SK-N-SH treated with all-trans-retinoic acid at 6 μM for 48 hours (cell line): ENCODE measurements around the gene FAAP100.

Experiments used
- ATAC-seq: fragments of 200-7000 bp; cut with Tn5 transposase; 3 replicates; pipeline ENCODE4 v1.9.1; 2020; ENCODE audit warnings: mild to moderate bottlenecking, moderate library complexity
- ARNTL ChIP-seq: fragments of 450-650 bp; formaldehyde crosslinking; IDR thresholded peaks from 2 replicates; pipeline ENCODE4 v1.5.0; 2020; ENCODE audit warnings: low read depth, mild to moderate bottlenecking, moderate library complexity, borderline replicate concordance
- BACH2 ChIP-seq: fragments of 250-450 bp; sonication (Bioruptor Pico); IDR thresholded peaks from 2 replicates; pipeline ENCODE4 v1.9.0; 2021; ENCODE audit warnings: mild to moderate bottlenecking, borderline replicate concordance
- CSDC2 ChIP-seq: fragments of 250-450 bp; sonication (Bioruptor Pico); IDR thresholded peaks from 2 replicates; pipeline ENCODE4 v1.5.0; 2020; ENCODE audit warnings: mild to moderate bottlenecking, moderate library complexity
- ESRRG ChIP-seq: fragments of 250-450 bp; sonication (Bioruptor Pico); IDR thresholded peaks from 2 replicates; pipeline ENCODE4 v1.6.1; 2021; ENCODE audit warnings: mild to moderate bottlenecking
- GLIS3 ChIP-seq: fragments of 250-450 bp; sonication (Bioruptor Pico); IDR thresholded peaks from 2 replicates; pipeline ENCODE4 v1.5.0; 2020; ENCODE audit warnings: mild to moderate bottlenecking, moderate library complexity
- ISL1 ChIP-seq: fragments of 250-450 bp; sonication (Bioruptor Pico); IDR thresholded peaks from 2 replicates; pipeline ENCODE4 v2.1.2; 2022; ENCODE audit warnings: mild to moderate bottlenecking, moderate library complexity
- OSR1 ChIP-seq: fragments of 250-450 bp; sonication (Bioruptor Pico); IDR thresholded peaks from 2 replicates; pipeline ENCODE4 v1.8.0; 2022; ENCODE audit warnings: moderate library complexity, mild to moderate bottlenecking, inconsistent platforms
- RARB ChIP-seq: fragments of 250-450 bp; sonication (Bioruptor Pico); IDR thresholded peaks from 2 replicates; pipeline ENCODE4 v1.8.0; 2021; ENCODE audit warnings: mild to moderate bottlenecking, moderate library complexity
- SNAI2 ChIP-seq: fragments of 250-450 bp; sonication (Bioruptor Pico); IDR thresholded peaks from 2 replicates; pipeline ENCODE4 v1.5.0; 2020; ENCODE audit warnings: mild to moderate bottlenecking, moderate library complexity
- TCF4 ChIP-seq: fragments of 250-450 bp; sonication (Bioruptor Pico); IDR thresholded peaks from 2 replicates; pipeline ENCODE4 v1.8.0; 2021; ENCODE audit warnings: mild to moderate bottlenecking, moderate library complexity, borderline replicate concordance
- TOX ChIP-seq: fragments of 250-450 bp; sonication (Bioruptor Pico); IDR thresholded peaks from 2 replicates; pipeline ENCODE4 v1.8.0; 2021; ENCODE audit warnings: mild to moderate bottlenecking, moderate library complexity, borderline replicate concordance
- ZC3H10 ChIP-seq: fragments of 250-450 bp; sonication (Bioruptor Pico); IDR thresholded peaks from 2 replicates; pipeline ENCODE4 v1.5.1; 2021; ENCODE audit warnings: mild to moderate bottlenecking, moderate library complexity
- ZFP3 ChIP-seq: fragments of 250-450 bp; sonication (Bioruptor Pico); IDR thresholded peaks from 2 replicates; pipeline ENCODE4 v1.5.0; 2020; ENCODE audit warnings: mild to moderate bottlenecking, moderate library complexity
- ZFP30 ChIP-seq: fragments of 450-650 bp; formaldehyde crosslinking; IDR thresholded peaks from 2 replicates; pipeline ENCODE4 v1.5.0; 2022; ENCODE audit warnings: mild to moderate bottlenecking, moderate library complexity
- ZNF565 ChIP-seq: fragments of 450-650 bp; formaldehyde crosslinking; conservative IDR thresholded peaks from 2 replicates; pipeline ENCODE4 v1.5.0; 2020; ENCODE audit warnings: low read depth, mild to moderate bottlenecking, moderate library complexity
- ZNF70 ChIP-seq: fragments of 450-650 bp; formaldehyde crosslinking; IDR thresholded peaks from 2 replicates; pipeline ENCODE4 v1.5.0; 2020; ENCODE audit warnings: mild to moderate bottlenecking, moderate library complexity
- TF ChIP-seq, protein P1 (sequence below): fragments of 250-450 bp; sonication (Bioruptor Pico); IDR thresholded peaks from 2 replicates; pipeline ENCODE4 v1.8.0; 2020; ENCODE audit warnings: mild to moderate bottlenecking, moderate library complexity, borderline replicate concordance
- TF ChIP-seq, protein P2 (sequence below): fragments of 250-450 bp; sonication (Bioruptor Pico); IDR thresholded peaks from 2 replicates; pipeline ENCODE4 v1.5.1; 2021; ENCODE audit warnings: mild to moderate bottlenecking, moderate library complexity
- TF ChIP-seq, protein P3 (sequence below): fragments of 250-450 bp; sonication (Bioruptor Pico); IDR thresholded peaks from 2 replicates; pipeline ENCODE4 v1.8.0; 2021; ENCODE audit warnings: low read depth, mild to moderate bottlenecking, moderate library complexity, borderline replicate concordance
- TF ChIP-seq, protein P4 (sequence below): fragments of 250-450 bp; sonication (Bioruptor Pico); IDR thresholded peaks from 2 replicates; pipeline ENCODE4 v1.5.1; 2020; ENCODE audit warnings: low read depth, mild to moderate bottlenecking, moderate library complexity

The FAAP100 gene

DNA sequence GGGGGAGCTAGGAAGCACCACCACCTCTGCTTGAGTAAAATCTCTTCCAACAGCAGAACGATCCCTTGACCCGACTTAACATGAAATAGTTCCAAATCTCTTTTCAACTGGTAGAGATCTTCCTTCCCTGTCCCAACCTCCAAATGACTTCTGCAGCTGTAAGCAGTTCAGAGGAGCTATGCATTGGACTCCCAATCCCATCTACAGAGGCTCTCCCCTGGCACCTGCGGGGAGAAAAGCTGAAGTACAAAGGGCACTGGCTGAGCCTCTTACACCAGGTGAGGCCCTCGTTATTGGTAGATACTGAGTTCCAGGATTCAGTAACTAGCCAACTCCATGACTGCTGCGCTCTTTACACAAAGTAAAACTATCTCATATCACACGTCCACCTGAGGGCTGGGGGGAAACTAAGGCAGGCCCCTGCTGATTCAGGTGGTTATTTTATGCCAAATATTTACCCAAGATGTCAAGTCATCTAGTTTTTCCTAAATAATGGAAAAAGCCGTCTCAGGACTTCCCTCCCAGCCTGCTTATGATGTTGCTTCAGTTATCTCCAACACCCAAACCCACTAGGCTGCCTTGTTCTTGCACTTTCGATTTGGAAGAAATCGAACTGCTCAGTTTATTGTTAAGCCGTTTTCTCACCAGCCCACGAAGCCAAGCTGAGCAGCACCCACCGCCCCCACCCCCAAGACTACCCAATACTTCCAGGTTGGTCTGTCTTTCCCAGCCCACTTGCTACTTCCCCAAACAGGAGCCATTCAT is 42.8 kb downstream of the FAAP100 start:
- no peak for ATAC-seq
- TF ChIP-seq, protein P1, sequence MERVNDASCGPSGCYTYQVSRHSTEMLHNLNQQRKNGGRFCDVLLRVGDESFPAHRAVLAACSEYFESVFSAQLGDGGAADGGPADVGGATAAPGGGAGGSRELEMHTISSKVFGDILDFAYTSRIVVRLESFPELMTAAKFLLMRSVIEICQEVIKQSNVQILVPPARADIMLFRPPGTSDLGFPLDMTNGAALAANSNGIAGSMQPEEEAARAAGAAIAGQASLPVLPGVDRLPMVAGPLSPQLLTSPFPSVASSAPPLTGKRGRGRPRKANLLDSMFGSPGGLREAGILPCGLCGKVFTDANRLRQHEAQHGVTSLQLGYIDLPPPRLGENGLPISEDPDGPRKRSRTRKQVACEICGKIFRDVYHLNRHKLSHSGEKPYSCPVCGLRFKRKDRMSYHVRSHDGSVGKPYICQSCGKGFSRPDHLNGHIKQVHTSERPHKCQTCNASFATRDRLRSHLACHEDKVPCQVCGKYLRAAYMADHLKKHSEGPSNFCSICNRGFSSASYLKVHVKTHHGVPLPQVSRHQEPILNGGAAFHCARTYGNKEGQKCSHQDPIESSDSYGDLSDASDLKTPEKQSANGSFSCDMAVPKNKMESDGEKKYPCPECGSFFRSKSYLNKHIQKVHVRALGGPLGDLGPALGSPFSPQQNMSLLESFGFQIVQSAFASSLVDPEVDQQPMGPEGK, result peak; percentile 9; the same call in 1 of the 2 replicates
- no peak for TF ChIP-seq ISL1
- no peak for TF ChIP-seq BACH2
- TF ChIP-seq ESRRG (CRISPR knock-in tag), result no peak
- 0 out of 2 replicates have a peak, but pooled peaks have one; percentile 9 for TF ChIP-seq ARNTL (CRISPR knock-in tag)
- TF ChIP-seq RARB, result peak; percentile 31; the same call in 1 of the 2 replicates
- TF ChIP-seq ZC3H10, result peak; percentile 13
- TF ChIP-seq, protein P2, sequence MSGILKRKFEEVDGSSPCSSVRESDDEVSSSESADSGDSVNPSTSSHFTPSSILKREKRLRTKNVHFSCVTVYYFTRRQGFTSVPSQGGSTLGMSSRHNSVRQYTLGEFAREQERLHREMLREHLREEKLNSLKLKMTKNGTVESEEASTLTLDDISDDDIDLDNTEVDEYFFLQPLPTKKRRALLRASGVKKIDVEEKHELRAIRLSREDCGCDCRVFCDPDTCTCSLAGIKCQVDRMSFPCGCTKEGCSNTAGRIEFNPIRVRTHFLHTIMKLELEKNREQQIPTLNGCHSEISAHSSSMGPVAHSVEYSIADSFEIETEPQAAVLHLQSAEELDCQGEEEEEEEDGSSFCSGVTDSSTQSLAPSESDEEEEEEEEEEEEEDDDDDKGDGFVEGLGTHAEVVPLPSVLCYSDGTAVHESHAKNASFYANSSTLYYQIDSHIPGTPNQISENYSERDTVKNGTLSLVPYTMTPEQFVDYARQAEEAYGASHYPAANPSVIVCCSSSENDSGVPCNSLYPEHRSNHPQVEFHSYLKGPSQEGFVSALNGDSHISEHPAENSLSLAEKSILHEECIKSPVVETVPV (CRISPR knock-in tag), result peak; percentile 20; the same call in 1 of the 2 replicates

DNA sequence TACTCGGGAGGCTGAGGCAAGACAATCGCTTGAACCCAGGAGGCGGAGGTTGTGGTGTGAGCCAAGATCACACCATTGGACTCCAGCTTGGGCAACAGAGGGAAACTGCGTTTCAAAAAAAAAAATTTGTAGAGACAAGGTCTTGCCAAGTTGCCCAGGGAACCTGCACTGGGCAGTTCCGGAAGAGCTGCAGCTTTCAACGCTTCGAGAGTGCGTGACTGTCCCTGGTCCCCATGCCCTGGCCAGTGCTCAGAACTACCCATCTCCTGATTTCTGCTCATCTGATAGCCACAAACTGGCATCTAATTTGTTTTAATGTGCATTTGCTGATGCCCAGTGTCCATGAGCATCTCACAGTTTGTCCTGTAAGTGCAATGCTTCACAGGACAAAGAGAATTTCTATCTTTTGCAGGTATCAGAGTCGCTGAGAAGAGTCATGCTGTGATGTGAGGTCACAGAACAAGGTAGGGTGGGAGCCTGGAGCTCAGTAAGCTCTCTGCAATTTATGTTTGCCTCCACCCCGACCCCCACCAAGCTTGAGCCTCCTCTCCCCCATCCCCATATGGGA is 43.4 kb downstream of the FAAP100 start:
- TF ChIP-seq RARB (peak; percentile 4; the same call in 1 of the 2 replicates), ARNTL (CRISPR knock-in tag) (0 out of 2 replicates have a peak, but pooled peaks have one; percentile 47), ZC3H10 (no peak), TOX (CRISPR knock-in tag) (peak; percentile 47; the same call in 1 of the 2 replicates)
- ATAC-seq, result peak; percentile 0; the same call in 1 of the 3 replicates

DNA sequence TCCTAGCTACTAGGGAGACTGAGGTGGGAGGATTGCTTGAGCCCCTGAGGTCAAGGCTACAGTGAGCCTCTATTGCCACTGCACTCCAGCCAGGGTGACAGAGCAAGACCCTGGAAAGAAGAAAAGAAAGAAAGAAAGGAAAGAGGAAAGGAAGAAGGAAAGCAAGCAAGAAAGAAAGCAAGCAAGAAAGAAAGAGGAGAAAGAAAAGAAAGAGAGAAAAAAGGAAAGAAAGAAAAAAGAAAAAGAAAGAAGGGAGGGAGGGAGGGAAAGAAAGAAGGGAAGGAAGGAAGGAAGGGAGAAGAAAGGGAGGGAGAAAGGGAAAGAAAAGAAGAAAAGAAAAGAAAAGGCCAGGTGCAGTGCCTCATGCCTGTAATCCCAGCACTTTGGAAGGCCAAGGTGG is 48.5 kb downstream of the FAAP100 start:
- TF ChIP-seq RARB, result no peak
- TF ChIP-seq ZC3H10, result no peak
- TF ChIP-seq, protein P1, result no peak
- no peak for TF ChIP-seq CSDC2 (CRISPR knock-in tag)
- TF ChIP-seq ZFP30, result no peak
- no peak for TF ChIP-seq TCF4 (CRISPR knock-in tag)
- TF ChIP-seq ZFP3 (CRISPR knock-in tag), result no peak
- no peak for TF ChIP-seq ISL1
- no peak for TF ChIP-seq TOX (CRISPR knock-in tag)
- no peak for TF ChIP-seq ESRRG (CRISPR knock-in tag)
- no peak for TF ChIP-seq SNAI2 (CRISPR knock-in tag)
- no peak for TF ChIP-seq ZNF70
- no peak for TF ChIP-seq BACH2
- TF ChIP-seq, protein P3, sequence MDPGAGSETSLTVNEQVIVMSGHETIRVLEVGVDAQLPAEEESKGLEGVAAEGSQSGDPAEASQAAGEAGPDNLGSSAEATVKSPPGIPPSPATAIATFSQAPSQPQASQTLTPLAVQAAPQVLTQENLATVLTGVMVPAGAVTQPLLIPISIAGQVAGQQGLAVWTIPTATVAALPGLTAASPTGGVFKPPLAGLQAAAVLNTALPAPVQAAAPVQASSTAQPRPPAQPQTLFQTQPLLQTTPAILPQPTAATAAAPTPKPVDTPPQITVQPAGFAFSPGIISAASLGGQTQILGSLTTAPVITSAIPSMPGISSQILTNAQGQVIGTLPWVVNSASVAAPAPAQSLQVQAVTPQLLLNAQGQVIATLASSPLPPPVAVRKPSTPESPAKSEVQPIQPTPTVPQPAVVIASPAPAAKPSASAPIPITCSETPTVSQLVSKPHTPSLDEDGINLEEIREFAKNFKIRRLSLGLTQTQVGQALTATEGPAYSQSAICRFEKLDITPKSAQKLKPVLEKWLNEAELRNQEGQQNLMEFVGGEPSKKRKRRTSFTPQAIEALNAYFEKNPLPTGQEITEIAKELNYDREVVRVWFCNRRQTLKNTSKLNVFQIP (CRISPR knock-in tag), result no peak
- ATAC-seq, result no peak

DNA sequence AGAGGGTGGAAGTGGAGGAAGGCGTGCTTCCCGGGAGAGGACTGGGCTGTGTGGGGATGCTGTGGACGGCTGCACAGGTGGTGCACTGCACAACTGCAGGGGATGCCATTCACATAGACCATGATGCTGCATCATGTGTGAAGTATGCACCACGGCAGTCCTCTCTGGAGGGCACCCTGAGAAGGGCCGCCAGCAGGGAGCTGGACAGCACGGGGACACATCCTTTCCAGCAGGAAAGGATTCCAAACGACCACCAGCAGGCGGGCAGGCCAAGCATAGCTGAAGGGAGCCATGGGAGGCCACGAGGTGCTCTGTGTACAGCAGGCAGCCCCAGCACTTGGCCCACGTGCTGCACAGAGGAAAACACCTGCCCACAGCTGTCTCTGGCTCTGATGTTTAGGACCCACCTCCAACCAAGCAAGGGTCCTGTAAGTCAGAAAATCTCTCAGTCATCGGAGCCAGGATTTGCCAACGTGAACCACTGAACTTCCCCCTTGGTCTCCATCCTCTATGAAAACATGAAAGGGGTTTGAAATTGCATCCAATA is 49.6 kb downstream of the FAAP100 start:
- ATAC-seq, result no peak
- TF ChIP-seq, protein P2 (CRISPR knock-in tag), result no peak
- TF ChIP-seq TCF4 (CRISPR knock-in tag) (no peak), ZNF565 (no peak), GLIS3 (CRISPR knock-in tag) (no peak), ESRRG (CRISPR knock-in tag) (no peak), OSR1 (CRISPR knock-in tag) (no peak), ARNTL (CRISPR knock-in tag) (no peak), TOX (CRISPR knock-in tag) (no peak), CSDC2 (CRISPR knock-in tag) (no peak), ZFP3 (CRISPR knock-in tag) (no peak)
- TF ChIP-seq, protein P3 (CRISPR knock-in tag), result no peak
- TF ChIP-seq, protein P4, sequence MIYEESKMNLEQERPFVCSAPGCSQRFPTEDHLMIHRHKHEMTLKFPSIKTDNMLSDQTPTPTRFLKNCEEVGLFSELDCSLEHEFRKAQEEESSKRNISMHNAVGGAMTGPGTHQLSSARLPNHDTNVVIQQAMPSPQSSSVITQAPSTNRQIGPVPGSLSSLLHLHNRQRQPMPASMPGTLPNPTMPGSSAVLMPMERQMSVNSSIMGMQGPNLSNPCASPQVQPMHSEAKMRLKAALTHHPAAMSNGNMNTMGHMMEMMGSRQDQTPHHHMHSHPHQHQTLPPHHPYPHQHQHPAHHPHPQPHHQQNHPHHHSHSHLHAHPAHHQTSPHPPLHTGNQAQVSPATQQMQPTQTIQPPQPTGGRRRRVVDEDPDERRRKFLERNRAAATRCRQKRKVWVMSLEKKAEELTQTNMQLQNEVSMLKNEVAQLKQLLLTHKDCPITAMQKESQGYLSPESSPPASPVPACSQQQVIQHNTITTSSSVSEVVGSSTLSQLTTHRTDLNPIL, result no peak
